IMR-90 (cell line): ENCODE results near the gene DNAJC30. TPM values are rescaled to one million over a fixed set of nuclear protein-coding genes. Genes with fewer than 3 reads are reported as not detected.

Source experiments
- ATAC-seq: fragments of 200-7000 bp; cut with Tn5 transposase; 2 replicates; pipeline ENCODE4 v1.9.1; 2020; ENCODE audit warnings: low read depth, mild to moderate bottlenecking, moderate library complexity
- BruUV-seq: library from RNA; stranded (reverse); fragments of 400-500 nt; replicated peaks from 2 replicates; lab custom pipeline; 2021; lab: Mats Ljungman, UMichigan
- CTCF ChIA-PET: fragments of 300-600 bp; formaldehyde crosslinking; extraction: SDS; loops from one replicate; lab custom pipeline; 2021; ENCODE audit warnings: antibody characterized with exemption; lab: Yijun Ruan, JAX
- POLR2A ChIA-PET: fragments of 300-600 bp; sonication (Branson Sonifier 250); formaldehyde crosslinking; loops from one replicate; lab custom pipeline; 2022; ENCODE audit warnings: antibody characterized with exemption; ENCODE audit not compliant: unreplicated experiment; lab: Charles Lee
- DNase-seq: peaks from one replicate; pipeline ENCODE4 v3.0.0; 2013
- H2AFZ ChIP-seq: replicated peaks from 2 replicates; pipeline ENCODE3; 2013; ENCODE audit warnings: low read length, mild to moderate bottlenecking; ENCODE audit not compliant: poor library complexity
- H2AK5ac ChIP-seq: 2 replicates; pipeline ENCODE4 v1.6.1; 2013; ENCODE audit warnings: low read depth, low read length, inconsistent platforms
- H2AK9ac ChIP-seq: replicated peaks from 2 replicates; pipeline ENCODE3; 2013; ENCODE audit warnings: mild to moderate bottlenecking, low read depth, low read length, moderate library complexity; ENCODE audit not compliant: poor library complexity
- H2BK120ac ChIP-seq: 2 replicates; pipeline ENCODE4 v1.6.1; 2013; ENCODE audit warnings: low read depth, low read length, inconsistent platforms
- H2BK15ac ChIP-seq: 3 replicates; pipeline ENCODE4 v1.6.1; 2013; ENCODE audit warnings: low read depth, low read length, inconsistent platforms
- H2BK20ac ChIP-seq: 2 replicates; pipeline ENCODE4 v1.6.1; 2013; ENCODE audit warnings: low read depth, mild to moderate bottlenecking, inconsistent platforms, low read length, moderate library complexity
- H2BK5ac ChIP-seq: 2 replicates; pipeline ENCODE4 v1.6.1; 2013; ENCODE audit warnings: mild to moderate bottlenecking, low read depth, low read length, inconsistent platforms; ENCODE audit not compliant: poor library complexity, severe bottlenecking
- H3K14ac ChIP-seq: replicated peaks from 2 replicates; pipeline ENCODE4 v1.6.1; 2013; ENCODE audit warnings: low read depth, low read length, inconsistent platforms
- H3K18ac ChIP-seq: 2 replicates; pipeline ENCODE4 v1.6.1; 2013; ENCODE audit warnings: low read depth, low read length, control low read depth
- H3K23ac ChIP-seq: 2 replicates; pipeline ENCODE4 v1.6.1; 2013; ENCODE audit warnings: low read depth, low read length, inconsistent platforms
- H3K27ac ChIP-seq: 2 replicates; pipeline ENCODE4 v1.5.1; 2013; ENCODE audit warnings: mild to moderate bottlenecking, control low read depth, low read length; ENCODE audit not compliant: insufficient read depth
- H3K27me3 ChIP-seq: 2 replicates; pipeline ENCODE4 v1.6.1; 2013; ENCODE audit warnings: low read length; ENCODE audit not compliant: control insufficient read depth, insufficient read depth
- H3K36me3 ChIP-seq: 2 replicates; pipeline ENCODE4 v1.6.1; 2013; ENCODE audit warnings: low read length, mixed read lengths; ENCODE audit not compliant: control insufficient read depth, insufficient read depth
- H3K4ac ChIP-seq: 2 replicates; pipeline ENCODE4 v1.6.1; 2013; ENCODE audit warnings: low read depth, low read length, inconsistent platforms
- H3K4me1 ChIP-seq: 2 replicates; pipeline ENCODE4 v1.6.1; 2013; ENCODE audit warnings: low read length, mixed read lengths; ENCODE audit not compliant: control insufficient read depth, insufficient read depth
- H3K4me2 ChIP-seq: 2 replicates; pipeline ENCODE4 v1.6.1; 2013; ENCODE audit warnings: low read depth, mild to moderate bottlenecking, control low read depth, low read length, moderate library complexity
- H3K4me3 ChIP-seq: 2 replicates; pipeline ENCODE4 v1.5.1; 2013; ENCODE audit warnings: low read depth, mild to moderate bottlenecking, control low read depth, low read length, moderate library complexity; ENCODE audit not compliant: insufficient read depth
- H3K56ac ChIP-seq: 2 replicates; pipeline ENCODE4 v1.6.1; 2013; ENCODE audit warnings: low read length, inconsistent platforms; ENCODE audit not compliant: insufficient read depth; ENCODE audit errors: extremely low read depth
- H3K79me1 ChIP-seq, 2 experiments: 2 replicates each; pipeline ENCODE4 v1.6.1; 2013; ENCODE audit warnings: low read length in 2 of 2, inconsistent platforms in 1 of 2, low read depth in 1 of 2
- H3K9ac ChIP-seq: 2 replicates; pipeline ENCODE4 v1.6.1; 2013; ENCODE audit warnings: low read depth, low read length, control low read depth
- H3K9me1 ChIP-seq: 2 replicates; pipeline ENCODE4 v1.6.1; 2013; ENCODE audit warnings: low read length, inconsistent platforms; ENCODE audit not compliant: insufficient read depth
- H3K9me3 ChIP-seq: 2 replicates; pipeline ENCODE4 v1.6.1; 2013; ENCODE audit warnings: low read length; ENCODE audit not compliant: control insufficient read depth, insufficient read depth
- H4K20me1 ChIP-seq: 2 replicates; pipeline ENCODE4 v1.6.1; 2013; ENCODE audit warnings: low read length, inconsistent platforms; ENCODE audit not compliant: insufficient read depth
- H4K5ac ChIP-seq: 2 replicates; pipeline ENCODE4 v1.6.1; 2013; ENCODE audit warnings: mild to moderate bottlenecking, low read depth, low read length, control low read depth
- H4K8ac ChIP-seq, 2 experiments: 2 replicates each; pipeline ENCODE4 v1.6.1; 2013; ENCODE audit warnings: low read depth in 2 of 2, low read length in 2 of 2, control low read depth in 1 of 2, inconsistent platforms in 1 of 2
- H4K91ac ChIP-seq: 2 replicates; pipeline ENCODE4 v1.6.1; 2013; ENCODE audit warnings: low read depth, low read length, inconsistent platforms; ENCODE audit not compliant: insufficient read depth
- BHLHE40 ChIP-seq: fragments of 150-350 bp; IDR thresholded peaks from 2 replicates; pipeline ENCODE4 v1.6.1; 2016; ENCODE audit warnings: mild to moderate bottlenecking, low read depth, low read length
- CHD1 ChIP-seq: IDR thresholded peaks from 2 replicates; pipeline ENCODE4 v1.6.1; 2012; ENCODE audit warnings: low read depth, low read length, improper control_type of control experiment
- MAFK ChIP-seq: IDR thresholded peaks from 2 replicates; pipeline ENCODE4 v1.6.1; 2012; ENCODE audit warnings: low read depth, low read length, improper control_type of control experiment
- MXI1 ChIP-seq: IDR thresholded peaks from 2 replicates; pipeline ENCODE4 v1.6.1; 2012; ENCODE audit warnings: low read depth, mild to moderate bottlenecking, low read length, moderate library complexity, borderline replicate concordance
- POLR2A ChIP-seq: IDR thresholded peaks from 2 replicates; pipeline ENCODE4 v1.6.1; 2012; ENCODE audit warnings: mild to moderate bottlenecking, low read depth, low read length
- RAD21 ChIP-seq: IDR thresholded peaks from 2 replicates; pipeline ENCODE4 v1.6.1; 2012; ENCODE audit warnings: low read length, improper control_type of control experiment
- RFX5 ChIP-seq: IDR thresholded peaks from 2 replicates; pipeline ENCODE4 v1.8.0; 2012; ENCODE audit warnings: low read depth, mild to moderate bottlenecking, low read length, moderate library complexity
- WGBS, 2 experiments: methylation state at CpG; one replicate each; pipeline versions ENCODE4 v1.1.5 to v1.1.7; 2013; ENCODE audit warnings: missing lambda C conversion rate in 2 of 2; ENCODE audit not compliant: insufficient read length in 1 of 2; ENCODE audit errors: extremely low coverage in 2 of 2; 5-methylcytosine and 5-hydroxymethylcytosine counted together
- dilution Hi-C: fragments of 300-500 bp; cut with HindIII; formaldehyde crosslinking; loops from one replicate; pipeline ENCODE4 v1.14.3; 2018; ENCODE audit warnings: low sequenced_read_pairs; ENCODE audit not compliant: unreplicated experiment
- in situ Hi-C: fragments of 300-500 bp; cut with MboI; formaldehyde crosslinking; loops from 3 replicates; pipeline ENCODE4 v1.14.3; 2019; ENCODE audit warnings: low sequenced_read_pairs, inconsistent platforms, mixed read lengths
- intact Hi-C: fragments of 100-400 bp; cut with micrococcal nuclease; formaldehyde crosslinking; loops from 2 replicates; pipeline ENCODE4 v1.10.0; 2022
- polyA plus RNA-seq, 3 experiments: library from polyadenylated mRNA; depleted of rRNA; stranded (reverse); fragments of >200 nt; gene quantifications; 2 replicates each; pipeline ENCODE4 v1.2.3, GENCODE V29; 2012; ENCODE audit warnings: low replicate concordance in 1 of 3
- total RNA-seq: library from RNA; depleted of rRNA; stranded (reverse); fragments of >200 nt; gene quantifications from 2 replicates; pipeline ENCODE4 v1.2.3, GENCODE V29; 2012
- TF ChIP-seq, protein P1 (sequence below): fragments of 150-350 bp; IDR thresholded peaks from 2 replicates; pipeline ENCODE4 v1.6.1; 2017; ENCODE audit warnings: mild to moderate bottlenecking, antibody characterized with exemption, low read length, low read depth
- TF ChIP-seq, protein P2 (sequence below): fragments of 150-350 bp; IDR thresholded peaks from 2 replicates; pipeline ENCODE4 v1.6.1; 2016; ENCODE audit warnings: low read depth, mild to moderate bottlenecking, low read length, moderate library complexity, borderline replicate concordance
- TF ChIP-seq, protein P3 (sequence below): conservative IDR thresholded peaks from 2 replicates; pipeline ENCODE4 v1.5.1; 2012; ENCODE audit warnings: mild to moderate bottlenecking, low read depth, low read length, improper control_type of control experiment

The DNAJC30 gene
- total and polyA plus RNA-seq, 2 of the 4 experiments (the other 2 are of a cell fraction) = 1.6 to 9.0 TPM

DNA sequence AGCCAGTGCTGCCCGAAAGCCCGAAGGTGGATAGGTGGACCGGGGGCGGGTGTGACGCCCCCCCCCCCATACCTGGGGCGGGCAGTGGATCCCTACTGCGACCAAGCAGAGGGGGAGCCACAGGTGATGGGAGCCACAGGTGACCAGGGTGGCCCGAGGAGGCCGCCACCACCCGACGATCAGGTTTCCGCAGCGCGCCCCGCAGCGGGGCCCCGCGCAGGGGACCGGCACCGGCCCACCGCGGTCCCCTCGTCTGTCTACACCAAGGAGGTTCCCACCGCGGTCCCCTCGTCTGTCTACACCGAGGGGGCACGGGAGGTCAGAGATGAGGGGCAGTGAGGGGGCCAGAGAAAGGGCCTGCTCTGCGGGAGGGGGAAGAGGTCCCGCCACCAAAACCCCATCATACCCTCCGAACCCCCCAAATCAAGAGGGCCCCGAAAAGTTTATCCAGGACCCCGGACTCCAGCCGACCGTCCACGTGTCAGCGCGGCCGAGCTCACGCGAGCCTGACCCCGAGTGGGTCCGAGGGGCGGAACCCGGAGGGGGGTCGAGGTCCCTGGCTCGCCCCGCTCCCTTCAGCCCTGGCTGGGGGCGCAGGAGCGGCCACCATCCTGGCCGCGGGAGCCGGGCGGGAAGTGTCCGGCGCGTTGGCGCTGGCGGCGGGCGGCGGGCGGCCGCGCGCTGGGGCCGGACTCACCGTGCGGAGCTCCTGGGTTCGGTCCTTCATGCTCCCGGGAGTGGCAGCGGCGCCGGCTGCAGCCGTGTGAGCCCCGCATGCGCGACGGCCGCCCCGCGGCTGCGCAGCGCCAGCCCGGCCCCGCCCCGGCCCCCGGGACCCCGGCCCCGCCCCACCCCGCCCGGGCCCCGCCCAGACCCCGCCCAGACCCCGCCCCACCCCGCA is 35.9 kb upstream of the DNAJC30 start, which contains the start of gene STX1A:
TSS of gene STX1A (minus strand) at position 765 of the 901 bp plus-strand sequence. CDS start at position 727, 38 bp downstream.
- peak within 1 kb of the TSS; percentile 95 for H2AK5ac ChIP-seq
- H2BK5ac ChIP-seq = peak within 1 kb of the TSS; percentile 27
- H3K27me3 ChIP-seq = no peaks in the 10 kb centered on the region
- peak within 1 kb of the TSS; percentile 94 for H2AK9ac ChIP-seq
- H2AFZ ChIP-seq = peak within 1 kb of the TSS; percentile 85
- H4K5ac ChIP-seq = no peak within 1 kb of the TSS
- in situ Hi-C loops (no loop called here), dilution Hi-C loops (no loop called here), intact Hi-C loops (loop anchor here (5.0 kb wide), 2 partner anchors 37 to 52 kb away; partner anchors contain the start of genes BUD23, DNAJC30 and VPS37D)
- peak within 1 kb of the TSS; percentile 97 for H3K4me2 ChIP-seq
- peak within 1 kb of the TSS; percentile 29 for H2BK120ac ChIP-seq
- ATAC-seq (peak; percentile 84), DNase-seq (peak; percentile 59)
- peaks cover 8 to 42% of the 10 kb centered on the region in 2 experiments for H3K79me1 ChIP-seq
- no peak within 1 kb of the TSS for H3K18ac ChIP-seq
- peak within 1 kb of the TSS; percentile 67 for H3K14ac ChIP-seq
- no peaks in the 10 kb centered on the region for H3K9me3 ChIP-seq
- peak within 1 kb of the TSS; percentile 49 for H3K9ac ChIP-seq
- no peak within 1 kb of the TSS for H2BK15ac ChIP-seq
- peaks cover 28% of the 10 kb centered on the region for H3K4me1 ChIP-seq
- peak within 1 kb of the TSS; percentile 47; the same call in 1 of the 2 replicates for H3K27ac ChIP-seq
- TSS peak; percentile 36 for BruUV-seq
- no peaks in the 10 kb centered on the region; the same call in 1 of the 2 replicates for H3K36me3 ChIP-seq
- H4K8ac ChIP-seq = peak within 1 kb of the TSS; percentile 51 to 70; a peak in 2 of 4 replicates
- peak within 1 kb of the TSS; percentile 58; the same call in 1 of the 2 replicates for H4K91ac ChIP-seq
- H3K4ac ChIP-seq = peak within 1 kb of the TSS; percentile 62
- H3K9me1 ChIP-seq = peaks cover 17% of the 10 kb centered on the region
- TF ChIP-seq, protein P1, sequence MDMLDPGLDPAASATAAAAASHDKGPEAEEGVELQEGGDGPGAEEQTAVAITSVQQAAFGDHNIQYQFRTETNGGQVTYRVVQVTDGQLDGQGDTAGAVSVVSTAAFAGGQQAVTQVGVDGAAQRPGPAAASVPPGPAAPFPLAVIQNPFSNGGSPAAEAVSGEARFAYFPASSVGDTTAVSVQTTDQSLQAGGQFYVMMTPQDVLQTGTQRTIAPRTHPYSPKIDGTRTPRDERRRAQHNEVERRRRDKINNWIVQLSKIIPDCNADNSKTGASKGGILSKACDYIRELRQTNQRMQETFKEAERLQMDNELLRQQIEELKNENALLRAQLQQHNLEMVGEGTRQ = no peak
- TF ChIP-seq CHD1 = no peak
- no peak for TF ChIP-seq RFX5
- peak; percentile 77 for TF ChIP-seq POLR2A
- TF ChIP-seq MAFK = no peak
- TF ChIP-seq, protein P2, sequence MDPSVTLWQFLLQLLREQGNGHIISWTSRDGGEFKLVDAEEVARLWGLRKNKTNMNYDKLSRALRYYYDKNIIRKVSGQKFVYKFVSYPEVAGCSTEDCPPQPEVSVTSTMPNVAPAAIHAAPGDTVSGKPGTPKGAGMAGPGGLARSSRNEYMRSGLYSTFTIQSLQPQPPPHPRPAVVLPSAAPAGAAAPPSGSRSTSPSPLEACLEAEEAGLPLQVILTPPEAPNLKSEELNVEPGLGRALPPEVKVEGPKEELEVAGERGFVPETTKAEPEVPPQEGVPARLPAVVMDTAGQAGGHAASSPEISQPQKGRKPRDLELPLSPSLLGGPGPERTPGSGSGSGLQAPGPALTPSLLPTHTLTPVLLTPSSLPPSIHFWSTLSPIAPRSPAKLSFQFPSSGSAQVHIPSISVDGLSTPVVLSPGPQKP = no peak
- TF ChIP-seq, protein P3, sequence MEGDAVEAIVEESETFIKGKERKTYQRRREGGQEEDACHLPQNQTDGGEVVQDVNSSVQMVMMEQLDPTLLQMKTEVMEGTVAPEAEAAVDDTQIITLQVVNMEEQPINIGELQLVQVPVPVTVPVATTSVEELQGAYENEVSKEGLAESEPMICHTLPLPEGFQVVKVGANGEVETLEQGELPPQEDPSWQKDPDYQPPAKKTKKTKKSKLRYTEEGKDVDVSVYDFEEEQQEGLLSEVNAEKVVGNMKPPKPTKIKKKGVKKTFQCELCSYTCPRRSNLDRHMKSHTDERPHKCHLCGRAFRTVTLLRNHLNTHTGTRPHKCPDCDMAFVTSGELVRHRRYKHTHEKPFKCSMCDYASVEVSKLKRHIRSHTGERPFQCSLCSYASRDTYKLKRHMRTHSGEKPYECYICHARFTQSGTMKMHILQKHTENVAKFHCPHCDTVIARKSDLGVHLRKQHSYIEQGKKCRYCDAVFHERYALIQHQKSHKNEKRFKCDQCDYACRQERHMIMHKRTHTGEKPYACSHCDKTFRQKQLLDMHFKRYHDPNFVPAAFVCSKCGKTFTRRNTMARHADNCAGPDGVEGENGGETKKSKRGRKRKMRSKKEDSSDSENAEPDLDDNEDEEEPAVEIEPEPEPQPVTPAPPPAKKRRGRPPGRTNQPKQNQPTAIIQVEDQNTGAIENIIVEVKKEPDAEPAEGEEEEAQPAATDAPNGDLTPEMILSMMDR = no peak
- peak; percentile 70 for TF ChIP-seq MXI1
- no peak for TF ChIP-seq BHLHE40
- TF ChIP-seq RAD21 = no peak
- no peak within 1 kb of the TSS; the same call in 1 of the 2 replicates for H3K56ac ChIP-seq
- H4K20me1 ChIP-seq = peaks cover 43% of the 10 kb centered on the region
- H3K23ac ChIP-seq = peak within 1 kb of the TSS; percentile 70; the same call in 1 of the 2 replicates
- no peak within 1 kb of the TSS for H2BK20ac ChIP-seq
- ChIA-PET POLR2A (no interaction called here), CTCF (no interaction called here)
- H3K4me3 ChIP-seq = peak within 1 kb of the TSS; percentile 65
- 1% methylated on average over 28 of the region's 96 CpGs; no CpG with 5 or more reads in 1 of the 2 experiments for WGBS, 2 experiments
